ENCODE data around the gene COL28A1.

Gene COL28A1

GRCh38 chr7:7311001-7311400 is 224.7 kb downstream of the COL28A1 start:
- Histone ChIP-seq H3K9me3 (ENCODE audit: low read length) (no peaks in the 10 kb centered on the region), H3K9ac (ENCODE audit: low read length) (no peak overlapping the region), H3K4me2 (ENCODE audit: low read length) (no peak overlapping the region), H3K4me1 (ENCODE audit: insufficient read depth, low read length, severe bottlenecking) (no peaks in the 10 kb centered on the region), H3K27ac (ENCODE audit: low read depth, low read length, poor library complexity, severe bottlenecking) (no peak overlapping the region), H3F3A (ENCODE audit: insufficient read depth, low read length) (no peaks in the 10 kb centered on the region), H3K36me3 (ENCODE audit: insufficient read depth, low read length) (no peaks in the 10 kb centered on the region), H3K4me3 (ENCODE audit: low read depth, low read length, poor library complexity, severe bottlenecking) (no peak overlapping the region), H3K79me2 (ENCODE audit: insufficient read depth, low read length) (no peaks in the 10 kb centered on the region), H2AFZ (ENCODE audit: low read length) (no peak overlapping the region), H3K27me3 (ENCODE audit: insufficient read depth, low read length) (no peaks in the 10 kb centered on the region), H3K9me2 (ENCODE audit: low read depth, low read length) (no peaks in the 10 kb centered on the region), H4K20me1 (ENCODE audit: insufficient read depth, low read length) (no peaks in the 10 kb centered on the region)
- TF ChIP-seq CTCF (IDR thresholded peaks at IDR 0.05; ENCODE audit: low read length) (no peak), EZH2 (IDR thresholded peaks at IDR 0.05; ENCODE audit: borderline replicate concordance, low read length) (no peak)

- H3K4me1 ChIP-seq (ENCODE audit: insufficient read depth, low read length, severe bottlenecking), result no peaks in the 10 kb centered on the region
- no peaks in the 10 kb centered on the region for H3F3A ChIP-seq (ENCODE audit: insufficient read depth, low read length)
- no peak overlapping the region for H3K4me3 ChIP-seq (ENCODE audit: low read depth, low read length, poor library complexity, severe bottlenecking)
- no peaks in the 10 kb centered on the region for H3K9me2 ChIP-seq (ENCODE audit: low read depth, low read length)
- H3K9ac ChIP-seq (ENCODE audit: low read length), result no peak overlapping the region
- no peaks in the 10 kb centered on the region for H3K27me3 ChIP-seq (ENCODE audit: insufficient read depth, low read length)
- no peak overlapping the region for H2AFZ ChIP-seq (ENCODE audit: low read length)
- H3K9me3 ChIP-seq (ENCODE audit: low read length), result no peaks in the 10 kb centered on the region
- no peak overlapping the region for H3K27ac ChIP-seq (ENCODE audit: low read depth, low read length, poor library complexity, severe bottlenecking)
- no peaks in the 10 kb centered on the region for H4K20me1 ChIP-seq (ENCODE audit: insufficient read depth, low read length)
- no peaks in the 10 kb centered on the region for H3K79me2 ChIP-seq (ENCODE audit: insufficient read depth, low read length)
- TF ChIP-seq CTCF (IDR thresholded peaks at IDR 0.05; ENCODE audit: low read length) (no peak), EZH2 (IDR thresholded peaks at IDR 0.05; ENCODE audit: borderline replicate concordance, low read length) (no peak)
- no peak overlapping the region for H3K4me2 ChIP-seq (ENCODE audit: low read length)
- no peaks in the 10 kb centered on the region for H3K36me3 ChIP-seq (ENCODE audit: insufficient read depth, low read length)
Observed at GRCh38 chr7:7309203-7309602, 226.5 kb downstream of the COL28A1 start.

Data from OCI-LY1 (cell line).